H1 (cell line): ENCODE results near the gene AGPS. TPM values are rescaled to one million over a fixed set of nuclear protein-coding genes. Genes with fewer than 3 reads are reported as not detected.

Experiments used
- CTCF ChIA-PET: fragments of 300-600 bp; sonication (Branson Sonifier 250); formaldehyde crosslinking; loops from one replicate; lab custom pipeline; 2021; ENCODE audit not compliant: partially characterized antibody; lab: Charles Lee
- POLR2A ChIA-PET: fragments of 300-600 bp; sonication (Branson Sonifier 250); formaldehyde crosslinking; loops from one replicate; lab custom pipeline; 2021; ENCODE audit warnings: inconsistent platforms; ENCODE audit not compliant: partially characterized antibody; lab: Charles Lee
- DNase-seq, 2 experiments: peaks; one replicate each; pipeline versions ENCODE4 v3.0.0 to v3.0.0-alpha.2; 2010 to 2022; ENCODE audit warnings: low spot score in 2 of 2, low read depth in 1 of 2, mixed read lengths in 1 of 2
- FAIRE-seq: peaks from 2 replicates; lab custom pipeline; 2011; peaks lifted over from hg19 to GRCh38; lab: Jason Lieb, UNC
- H2AFZ ChIP-seq: 2 replicates; pipeline ENCODE4 v1.8.1; 2012; ENCODE audit warnings: low read length, inconsistent platforms
- H2AK5ac ChIP-seq: 2 replicates; pipeline ENCODE4 v1.6.1; 2013; ENCODE audit warnings: low read depth, low read length
- H2BK120ac ChIP-seq: replicated peaks from 2 replicates; pipeline ENCODE3; 2013; ENCODE audit warnings: low read depth, low read length, inconsistent platforms
- H2BK12ac ChIP-seq: 2 replicates; pipeline ENCODE4 v1.6.1; 2013; ENCODE audit warnings: low read depth, low read length
- H2BK15ac ChIP-seq: 2 replicates; pipeline ENCODE4 v1.6.1; 2013; ENCODE audit warnings: low read length
- H2BK20ac ChIP-seq: 2 replicates; pipeline ENCODE4 v1.6.1; 2013; ENCODE audit warnings: low read length
- H2BK5ac ChIP-seq: 2 replicates; pipeline ENCODE4 v1.6.1; 2013; ENCODE audit warnings: low read depth, low read length
- H3K14ac ChIP-seq: 2 replicates; pipeline ENCODE4 v1.6.1; 2013; ENCODE audit warnings: inconsistent platforms; ENCODE audit not compliant: insufficient read length
- H3K18ac ChIP-seq: 2 replicates; pipeline ENCODE4 v1.6.1; 2013; ENCODE audit warnings: low read length; ENCODE audit errors: extremely low read depth
- H3K23ac ChIP-seq: 2 replicates; pipeline ENCODE4 v1.6.1; 2013; ENCODE audit warnings: inconsistent platforms; ENCODE audit not compliant: insufficient read length
- H3K23me2 ChIP-seq: 2 replicates; pipeline ENCODE4 v1.6.1; 2013; ENCODE audit warnings: low read depth, low read length
- H3K27ac ChIP-seq: 2 replicates; pipeline ENCODE4 v1.6.1; 2011; ENCODE audit warnings: low read depth, low read length, inconsistent platforms
- H3K27me3 ChIP-seq, 4 experiments: replicated peaks in 1 of 4; 1 replicate in 1 of 4; 2 replicates in 3 of 4; pipeline versions ENCODE4 v1.6.1 to v1.8.1; 2011 to 2013; ENCODE audit warnings: low read length in 3 of 4, mild to moderate bottlenecking in 3 of 4, inconsistent platforms in 2 of 4, mixed read lengths in 2 of 4, moderate library complexity in 1 of 4; ENCODE audit not compliant: control insufficient read depth in 3 of 4, insufficient read depth in 3 of 4; ENCODE audit errors: extremely low read depth in 1 of 4
- H3K36me3 ChIP-seq, 4 experiments: 2 replicates each; pipeline versions ENCODE4 v1.6.1 to v1.8.1; 2011 to 2013; ENCODE audit warnings: mild to moderate bottlenecking in 4 of 4, low read length in 3 of 4, moderate library complexity in 2 of 4, control low read depth in 1 of 4, inconsistent platforms in 1 of 4; ENCODE audit not compliant: insufficient read depth in 4 of 4, control insufficient read depth in 2 of 4
- H3K4ac ChIP-seq: replicated peaks from 2 replicates; pipeline ENCODE3; 2013; ENCODE audit warnings: low read length, low read depth, mixed read lengths, inconsistent platforms; ENCODE audit not compliant: insufficient read length
- H3K4me1 ChIP-seq, 4 experiments: replicated peaks in 1 of 4; 1 replicate in 1 of 4; 2 replicates in 3 of 4; pipeline versions ENCODE4 v1.6.1 to v1.8.1; 2011 to 2013; ENCODE audit warnings: low read length in 3 of 4, inconsistent platforms in 2 of 4, mixed read lengths in 1 of 4; ENCODE audit not compliant: insufficient read depth in 4 of 4, control insufficient read depth in 3 of 4
- H3K4me2 ChIP-seq, 2 experiments: 2 replicates each; pipeline versions ENCODE4 v1.6.1 to v1.8.1; 2011 to 2013; ENCODE audit warnings: low read depth in 2 of 2, low read length in 2 of 2, control low read depth in 1 of 2, inconsistent platforms in 1 of 2, mild to moderate bottlenecking in 1 of 2; ENCODE audit not compliant: insufficient read depth in 1 of 2
- H3K4me3 ChIP-seq, 4 experiments: fragments of 200-600, 300-600 bp in 1 of 4; sonication (generic), shearing (Covaris generic), sonication (Bioruptor Twin) in 1 of 4; 2 replicates each; pipeline versions ENCODE4 v1.5.1 to v1.8.1; 2011 to 2016; ENCODE audit warnings: low read length in 4 of 4, low read depth in 3 of 4, control low read depth in 2 of 4, inconsistent platforms in 2 of 4, mild to moderate bottlenecking in 2 of 4, mixed read lengths in 1 of 4, moderate library complexity in 1 of 4; ENCODE audit not compliant: insufficient read depth in 2 of 4; ENCODE audit errors: extremely low read depth in 1 of 4
- H3K56ac ChIP-seq: replicated peaks from 2 replicates; pipeline ENCODE3; 2013; ENCODE audit warnings: low read depth, mild to moderate bottlenecking, mixed read lengths, low read length, inconsistent platforms; ENCODE audit not compliant: insufficient read length
- H3K79me1 ChIP-seq: 2 replicates; pipeline ENCODE4 v1.6.1; 2013; ENCODE audit warnings: low read depth, low read length, control low read depth
- H3K79me2 ChIP-seq, 2 experiments: 2 replicates each; pipeline versions ENCODE4 v1.6.1 to v1.8.1; 2012 to 2013; ENCODE audit warnings: low read length in 2 of 2, mild to moderate bottlenecking in 2 of 2, inconsistent platforms in 1 of 2; ENCODE audit not compliant: insufficient read depth in 2 of 2, control insufficient read depth in 1 of 2
- H3K9ac ChIP-seq, 4 experiments: replicated peaks in 1 of 4; 1 replicate in 1 of 4; 2 replicates in 3 of 4; pipeline versions ENCODE4 v1.6.1 to v1.8.1; 2011 to 2013; ENCODE audit warnings: low read depth in 3 of 4, low read length in 3 of 4, control low read depth in 2 of 4, mild to moderate bottlenecking in 2 of 4, moderate library complexity in 2 of 4, inconsistent platforms in 1 of 4; ENCODE audit errors: extremely low read depth in 1 of 4
- H3K9me3 ChIP-seq, 2 experiments: 2 replicates each; pipeline versions ENCODE4 v1.6.1 to v1.8.1; 2012 to 2013; ENCODE audit warnings: mild to moderate bottlenecking in 2 of 2, moderate library complexity in 2 of 2, control low read depth in 1 of 2, inconsistent platforms in 1 of 2, low read depth in 1 of 2, low read length in 1 of 2, mixed read lengths in 1 of 2; ENCODE audit not compliant: insufficient read depth in 2 of 2
- H4K20me1 ChIP-seq, 2 experiments: replicated peaks in 1 of 2; 2 replicates each; pipeline versions ENCODE3 to v1.8.1; 2011 to 2013; ENCODE audit warnings: inconsistent platforms in 2 of 2, low read length in 2 of 2, mild to moderate bottlenecking in 1 of 2; ENCODE audit not compliant: insufficient read depth in 2 of 2, control insufficient read depth in 1 of 2
- H4K5ac ChIP-seq: 2 replicates; pipeline ENCODE4 v1.6.1; 2013; ENCODE audit warnings: low read length, low read depth, mixed read lengths, inconsistent platforms; ENCODE audit not compliant: insufficient read length
- H4K8ac ChIP-seq: 2 replicates; pipeline ENCODE4 v1.8.0; 2013; ENCODE audit warnings: mild to moderate bottlenecking, moderate library complexity, low read length, inconsistent platforms; ENCODE audit not compliant: insufficient read depth; ENCODE audit errors: extremely low read depth
- H4K91ac ChIP-seq: replicated peaks from 2 replicates; pipeline ENCODE3; 2013; ENCODE audit warnings: low read length, mixed read lengths, inconsistent platforms; ENCODE audit not compliant: insufficient read length
- ATF3 ChIP-seq: IDR thresholded peaks from 2 replicates; pipeline ENCODE4 v1.6.1; 2011; ENCODE audit warnings: low read depth, mild to moderate bottlenecking, low read length; ENCODE audit not compliant: insufficient read depth
- BCL11A ChIP-seq, 2 experiments: IDR thresholded peaks; one replicate each; pipeline ENCODE4 v1.6.1; 2011; ENCODE audit warnings: low read depth in 2 of 2, low read length in 2 of 2, mild to moderate bottlenecking in 2 of 2
- BRCA1 ChIP-seq: IDR thresholded peaks from 2 replicates; pipeline ENCODE4 v1.6.1; 2012; ENCODE audit warnings: low read depth, low read length, improper control_type of control experiment
- CBX5 ChIP-seq: fragments of 300-800, 300-1000 bp; sonication (generic); IDR thresholded peaks from 2 replicates; pipeline ENCODE4 v1.7.1; 2016; ENCODE audit warnings: antibody characterized with exemption, low read length, low read depth
- CBX8 ChIP-seq: fragments of 300-800, 300-1000 bp; sonication (generic); IDR thresholded peaks from 2 replicates; pipeline ENCODE4 v1.7.1; 2016; ENCODE audit warnings: low read depth, low read length, borderline replicate concordance
- CEBPB ChIP-seq: IDR thresholded peaks from 2 replicates; pipeline ENCODE4 v1.6.1; 2012; ENCODE audit warnings: low read depth, low read length
- EP300 ChIP-seq, 2 experiments: IDR thresholded peaks; 1 replicate in 1 of 2; 2 replicates in 1 of 2; pipeline ENCODE4 v1.6.1; 2011 to 2012; ENCODE audit warnings: low read depth in 2 of 2, low read length in 2 of 2, mild to moderate bottlenecking in 2 of 2, borderline replicate concordance in 1 of 2, inconsistent platforms in 1 of 2, moderate library complexity in 1 of 2
- KDM4A ChIP-seq: IDR thresholded peaks from one replicate; pipeline ENCODE4 v1.7.1; 2012; ENCODE audit warnings: low read depth, mild to moderate bottlenecking, moderate library complexity, low read length, inconsistent platforms; ENCODE audit not compliant: severe bottlenecking
- POU5F1 ChIP-seq: IDR thresholded peaks from 2 replicates; pipeline ENCODE4 v1.6.1; 2011; ENCODE audit warnings: low read depth, mild to moderate bottlenecking, low read length, moderate library complexity
- SP1 ChIP-seq: IDR thresholded peaks from 2 replicates; pipeline ENCODE4 v1.6.1; 2011; ENCODE audit warnings: low read depth, low read length
- TAF1 ChIP-seq: IDR thresholded peaks from 2 replicates; pipeline ENCODE4 v1.6.1; 2011; ENCODE audit warnings: mild to moderate bottlenecking, low read depth, low read length
- TAF7 ChIP-seq: optimal IDR thresholded peaks from 2 replicates; pipeline ENCODE3; 2011; ENCODE audit warnings: low read depth, mild to moderate bottlenecking, inconsistent platforms, low read length, moderate library complexity, borderline replicate concordance
- TCF12 ChIP-seq: IDR thresholded peaks from 2 replicates; pipeline ENCODE4 v1.6.1; 2011; ENCODE audit warnings: low read depth, mild to moderate bottlenecking, low read length
- ZNF274 ChIP-seq: IDR thresholded peaks from 2 replicates; pipeline ENCODE4 v1.7.0; 2012; ENCODE audit warnings: low read length, borderline replicate concordance; ENCODE audit errors: extremely low read depth
- WGBS, 2 experiments: shearing (Covaris generic) in 1 of 2; methylation state at CpG; one replicate each; pipeline versions ENCODE4 v1.1.6 to v1.1.7; 2013 to 2015; ENCODE audit warnings: low lambda C conversion rate in 2 of 2, mixed read lengths in 2 of 2, inconsistent platforms in 1 of 2, low coverage in 1 of 2, missing lambda C conversion rate in 1 of 2; ENCODE audit not compliant: insufficient replicate concordance in 2 of 2, insufficient coverage in 1 of 2, insufficient read length in 1 of 2; ENCODE audit errors: extremely low coverage in 1 of 2, missing lambda C conversion rate in 1 of 2; 5-methylcytosine and 5-hydroxymethylcytosine counted together
- polyA plus RNA-seq, 7 experiments: library from polyadenylated mRNA; depleted of rRNA in 3 of 7; stranded (reverse) in 5 of 7; unstranded in 2 of 7; fragments of >200 nt in 5 of 7; fragments of 200-250 nt in 2 of 7; gene quantifications; 1 replicate in 5 of 7; 2 replicates in 1 of 7; 4 replicates in 1 of 7; pipeline versions ENCODE4 v1.2.1 to v1.2.3, GENCODE V29; 2011 to 2013; ENCODE audit warnings: missing spikeins in 2 of 7, mixed read lengths in 2 of 7
- total RNA-seq: library from RNA; stranded (reverse); fragmentation: NEBNext Ultra II Directional; extraction: Animal tissue kit (Norgen Biotek cat#: 25700); gene quantifications from 2 replicates; pipeline ENCODE4 v1.2.1, GENCODE V29; 2021

The AGPS gene
- total and polyA plus RNA-seq, 2 of the 8 experiments (the other 6 are each of a cell fraction or from before 2014, with no cell fraction given), result 7.3 to 57.8 TPM

DNA sequence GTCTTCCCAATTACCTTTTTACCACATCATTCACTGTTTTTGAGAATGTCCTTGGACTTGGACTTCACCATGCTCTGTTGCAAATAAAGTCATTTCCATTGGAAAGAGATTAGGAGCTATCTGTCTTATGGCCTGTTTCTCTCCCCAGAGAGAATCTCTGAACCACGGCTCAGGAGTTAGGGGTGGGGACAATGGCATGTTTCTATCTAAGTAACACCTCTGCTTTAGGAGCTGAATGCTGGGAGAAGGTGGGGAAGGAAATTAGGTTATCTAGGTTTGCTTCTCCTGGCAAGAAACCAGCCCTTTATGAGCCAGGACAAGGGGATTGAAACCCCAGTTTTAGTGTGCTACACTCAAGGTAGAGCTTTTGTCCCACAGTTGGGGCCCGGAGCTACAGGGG is 86.3 kb downstream of the AGPS start:
- Histone ChIP-seq H4K8ac (no peak overlapping the region), H3K56ac (no peak overlapping the region), H3K14ac (no peak overlapping the region), H4K91ac (no peak overlapping the region), H3K9ac (no peak overlapping the region), H2BK20ac (no peak overlapping the region), H3K36me3 (peaks cover 0 to 6% (median 0%) of the 10 kb centered on the region in 4 experiments; a peak in 1 of 8 replicates), H3K4me2 (no peak overlapping the region), H3K23me2 (no peaks in the 10 kb centered on the region), H4K20me1 (no peaks in the 10 kb centered on the region), H2BK15ac (no peak overlapping the region), H3K27me3 (no peaks in the 10 kb centered on the region), H3K18ac (no peak overlapping the region), H2AFZ (no peak overlapping the region), H2AK5ac (no peak overlapping the region), H2BK12ac (no peak overlapping the region), H2BK5ac (no peak overlapping the region), H2BK120ac (no peak overlapping the region), H3K23ac (no peak overlapping the region), H3K4me1 (no peaks in the 10 kb centered on the region), H3K79me2 (no peaks in the 10 kb centered on the region), H3K79me1 (no peaks in the 10 kb centered on the region), H3K9me3 (no peaks in the 10 kb centered on the region), H3K4me3 (no peak overlapping the region), H3K27ac (no peak overlapping the region), H4K5ac (no peak overlapping the region), H3K4ac (no peak overlapping the region)
- DNase-seq, result no peak
- FAIRE-seq, result no peak
- ChIA-PET CTCF (interaction anchor here (2.7 kb wide), 1 partner anchor 11 kb away, joined by 8 read pairs; no protein-coding TSS in a partner anchor), POLR2A (no interaction called here)
- WGBS, 2 experiments, result 90% methylated on average over 2 of the region's 2 CpGs; no CpG with 5 or more reads in 1 of the 2 experiments
- TF ChIP-seq POU5F1 (no peak), TAF1 (no peak), TCF12 (no peak), TAF7 (no peak), ATF3 (no peak), SP1 (no peak), EP300 (IDR thresholded peaks at IDR 0.05; ENCODE audit: borderline replicate concordance in 1 of 2, low read depth in 2 of 2, low read length in 2 of 2) (no peak), CEBPB (no peak), BCL11A (IDR thresholded peaks at IDR 0.05; ENCODE audit: low read depth in 2 of 2, low read length in 2 of 2) (no peak), CBX8 (no peak), CBX5 (no peak), ZNF274 (no peak), KDM4A (no peak), BRCA1 (no peak)
